Loucy (cell line): ENCODE results near the gene DDX25.

Experiments used
- H2AFZ ChIP-seq: fragments of 200-600 bp; sonication (generic); 2 replicates; pipeline ENCODE4 v1.6.0; 2016; ENCODE audit warnings: antibody characterized with exemption, mild to moderate bottlenecking, low read length, moderate library complexity
- H3F3A ChIP-seq: fragments of 200-600 bp; 2 replicates; pipeline ENCODE4 v1.6.0; 2016; ENCODE audit warnings: antibody characterized with exemption, low read depth, mild to moderate bottlenecking
- H3K27me3 ChIP-seq: fragments of 200-600 bp; sonication (generic); 2 replicates; pipeline ENCODE4 v1.6.1; 2014; ENCODE audit warnings: low read length, mild to moderate bottlenecking; ENCODE audit not compliant: insufficient read depth, poor library complexity, severe bottlenecking
- H3K36me3 ChIP-seq: fragments of 200-600 bp; sonication (generic); 2 replicates; pipeline ENCODE4 v1.6.1; 2016; ENCODE audit warnings: low read length; ENCODE audit not compliant: insufficient read depth
- H3K4me1 ChIP-seq: fragments of 200-600 bp; sonication (generic); 2 replicates; pipeline ENCODE4 v1.5.1; 2014; ENCODE audit warnings: low read length, mild to moderate bottlenecking; ENCODE audit not compliant: insufficient read depth, poor library complexity, severe bottlenecking
- H3K4me2 ChIP-seq: fragments of 200-600 bp; sonication (generic); 2 replicates; pipeline ENCODE4 v1.6.0; 2014; ENCODE audit warnings: antibody characterized with exemption, low read length, low read depth, mild to moderate bottlenecking; ENCODE audit not compliant: poor library complexity, severe bottlenecking
- H3K4me3 ChIP-seq: fragments of 200-600 bp; sonication (generic); 2 replicates; pipeline ENCODE4 v1.5.1; 2014; ENCODE audit warnings: low read length, mild to moderate bottlenecking, mixed read lengths; ENCODE audit not compliant: poor library complexity, severe bottlenecking
- H3K79me2 ChIP-seq: fragments of 200-600 bp; sonication (generic); 2 replicates; pipeline ENCODE4 v1.6.1; 2014; ENCODE audit warnings: low read length; ENCODE audit not compliant: insufficient read depth
- H3K9ac ChIP-seq: fragments of 200-600 bp; sonication (generic); 2 replicates; pipeline ENCODE4 v1.6.0; 2014; ENCODE audit warnings: mild to moderate bottlenecking, low read depth, low read length, moderate library complexity; ENCODE audit not compliant: poor library complexity, severe bottlenecking
- H3K9me2 ChIP-seq: fragments of 200-600 bp; sonication (generic); replicated peaks from 2 replicates; pipeline ENCODE4 v1.6.1; 2016; ENCODE audit warnings: low read depth, low read length, mixed read lengths
- H3K9me3 ChIP-seq: fragments of 200-600 bp; sonication (generic); 2 replicates; pipeline ENCODE4 v1.6.1; 2014; ENCODE audit warnings: mild to moderate bottlenecking, antibody characterized with exemption, low read length, low read depth; ENCODE audit not compliant: insufficient read depth
- H4K20me1 ChIP-seq: fragments of 200-600 bp; sonication (generic); 2 replicates; pipeline ENCODE4 v1.6.0; 2014; ENCODE audit warnings: antibody characterized with exemption, low read length, mild to moderate bottlenecking; ENCODE audit not compliant: insufficient read depth, poor library complexity, severe bottlenecking
- EZH2phosphoT487 ChIP-seq: fragments of 200-600 bp; IDR thresholded peaks from 2 replicates; pipeline ENCODE4 v1.6.1; 2018; ENCODE audit warnings: antibody characterized with exemption, mild to moderate bottlenecking, moderate library complexity, borderline replicate concordance
- TF ChIP-seq, protein P1 (sequence below): fragments of 200-600 bp; sonication (generic); conservative IDR thresholded peaks from 2 replicates; pipeline ENCODE4 v1.5.1; 2014; ENCODE audit warnings: mild to moderate bottlenecking, antibody characterized with exemption, low read length

DDX25 gene

GRCh38 chr11:125977333-125977732 lies 73.0 kb downstream of the DDX25 start:
- H3K9ac ChIP-seq: no peak overlapping the region
- no peaks in the 10 kb centered on the region for H3K4me1 ChIP-seq
- no peaks in the 10 kb centered on the region for H3K36me3 ChIP-seq
- H3K9me2 ChIP-seq: no peaks in the 10 kb centered on the region
- no peaks in the 10 kb centered on the region for H3K9me3 ChIP-seq
- no peak for TF ChIP-seq EZH2phosphoT487
- TF ChIP-seq, protein P1, sequence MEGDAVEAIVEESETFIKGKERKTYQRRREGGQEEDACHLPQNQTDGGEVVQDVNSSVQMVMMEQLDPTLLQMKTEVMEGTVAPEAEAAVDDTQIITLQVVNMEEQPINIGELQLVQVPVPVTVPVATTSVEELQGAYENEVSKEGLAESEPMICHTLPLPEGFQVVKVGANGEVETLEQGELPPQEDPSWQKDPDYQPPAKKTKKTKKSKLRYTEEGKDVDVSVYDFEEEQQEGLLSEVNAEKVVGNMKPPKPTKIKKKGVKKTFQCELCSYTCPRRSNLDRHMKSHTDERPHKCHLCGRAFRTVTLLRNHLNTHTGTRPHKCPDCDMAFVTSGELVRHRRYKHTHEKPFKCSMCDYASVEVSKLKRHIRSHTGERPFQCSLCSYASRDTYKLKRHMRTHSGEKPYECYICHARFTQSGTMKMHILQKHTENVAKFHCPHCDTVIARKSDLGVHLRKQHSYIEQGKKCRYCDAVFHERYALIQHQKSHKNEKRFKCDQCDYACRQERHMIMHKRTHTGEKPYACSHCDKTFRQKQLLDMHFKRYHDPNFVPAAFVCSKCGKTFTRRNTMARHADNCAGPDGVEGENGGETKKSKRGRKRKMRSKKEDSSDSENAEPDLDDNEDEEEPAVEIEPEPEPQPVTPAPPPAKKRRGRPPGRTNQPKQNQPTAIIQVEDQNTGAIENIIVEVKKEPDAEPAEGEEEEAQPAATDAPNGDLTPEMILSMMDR: no peak
- no peaks in the 10 kb centered on the region for H3F3A ChIP-seq
- no peak overlapping the region for H3K4me2 ChIP-seq
- no peaks in the 10 kb centered on the region for H4K20me1 ChIP-seq
- H3K4me3 ChIP-seq: no peak overlapping the region
- H3K79me2 ChIP-seq: no peaks in the 10 kb centered on the region
- no peaks in the 10 kb centered on the region for H3K27me3 ChIP-seq
- H2AFZ ChIP-seq: no peak overlapping the region

DNA sequence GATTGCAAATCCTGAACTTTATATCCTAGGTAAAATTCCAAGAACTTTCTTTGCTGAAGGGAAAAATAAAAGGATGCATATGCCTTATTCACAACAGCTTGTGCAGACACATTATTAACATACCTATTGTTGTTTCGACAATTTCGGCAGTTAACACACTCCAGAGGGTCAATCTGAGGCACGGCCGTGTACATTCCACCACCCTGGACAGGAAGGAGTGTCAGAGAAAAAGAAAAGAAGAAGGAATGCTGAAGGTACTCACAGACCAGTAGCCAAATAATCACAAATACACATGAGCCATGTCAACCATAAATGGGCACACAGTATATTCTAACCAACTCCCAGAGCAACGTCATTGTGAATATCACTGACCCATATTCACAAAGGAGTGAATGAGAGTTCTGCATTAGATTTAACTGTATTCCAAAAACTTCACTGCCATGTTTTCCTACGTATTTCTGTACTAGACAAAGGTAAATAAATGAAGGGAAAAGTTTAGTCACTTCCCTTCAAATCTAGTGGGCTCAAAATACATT lies 73.9 kb downstream of the DDX25 start:
- Histone ChIP-seq H3K4me3 (no peak overlapping the region), H3K9me3 (no peaks in the 10 kb centered on the region), H3F3A (no peaks in the 10 kb centered on the region), H3K4me2 (no peak overlapping the region), H3K36me3 (no peaks in the 10 kb centered on the region), H3K79me2 (no peaks in the 10 kb centered on the region), H3K27me3 (no peaks in the 10 kb centered on the region), H2AFZ (no peak overlapping the region), H3K9ac (no peak overlapping the region), H4K20me1 (no peaks in the 10 kb centered on the region), H3K9me2 (no peaks in the 10 kb centered on the region), H3K4me1 (no peaks in the 10 kb centered on the region)
- no peak for TF ChIP-seq EZH2phosphoT487
- TF ChIP-seq, protein P1: no peak
